ENCODE measurements around the gene GBF1. TPM values are rescaled to one million over a fixed set of nuclear protein-coding genes. Genes with fewer than 3 reads are reported as not detected.
A peak's percentile ranks its signal among the peaks of the same experiment; 100 is the strongest.

The GBF1 gene
- total and polyA plus RNA-seq, 10 of the 15 experiments (the other 5 are each of a cell fraction or from before 2014, with no cell fraction given): 0.82 to 42.0 (median 21.8) TPM

GRCh38 chr10:102229810-102230263 lies 15.5 kb upstream of the GBF1 start:
- in situ Hi-C loops (cut with MboI): loop anchor here (5.0 kb wide), 2 partner anchors 122 to 177 kb away; no protein-coding TSS in a partner anchor
- DNase-seq (ENCODE audit: low read depth, low spot score): peak; percentile 33
- Histone ChIP-seq H3K9me3 (replicated peaks; ENCODE audit: control insufficient read depth, insufficient read depth, low read length) (no peaks in the 10 kb centered on the region), H4K20me1 (ENCODE audit: control insufficient read depth, insufficient read depth) (no peaks in the 10 kb centered on the region), H3K27ac (ENCODE audit: control insufficient read depth, insufficient read depth) (no peak overlapping the region), H2AFZ (ENCODE audit: control insufficient read depth, low read depth, low read length) (peak overlapping the region; percentile 87), H3K4me1 (ENCODE audit: control insufficient read depth, insufficient read depth, low read length) (peaks cover 15% of the 10 kb centered on the region), H3K4me3 (peak overlapping the region; percentile 64; the same call in 1 of the 2 replicates), H3K4me2 (ENCODE audit: control insufficient read depth, insufficient read depth) (peak overlapping the region; percentile 89), H3K36me3 (ENCODE audit: control insufficient read depth in 2 of 2, insufficient read depth in 2 of 2, low read length in 1 of 2) (no peaks in the 10 kb centered on the region), H3K27me3 (replicated peaks in 1 of 2; ENCODE audit: control insufficient read depth in 2 of 2, insufficient read depth in 2 of 2, low read length in 1 of 2) (peaks cover 7 to 11% of the 10 kb centered on the region in 2 experiments), H3K9ac (ENCODE audit: control insufficient read depth, insufficient read depth, low read length) (no peak overlapping the region; the same call in 1 of the 2 replicates), H3K79me2 (ENCODE audit: control insufficient read depth, insufficient read depth, low read length) (no peaks in the 10 kb centered on the region)
- intact Hi-C loops (cut with micrococcal nuclease; ENCODE audit: unreplicated experiment): loop anchor here (2.0 to 5.0 kb wide), 4 partner anchors 61 to 352 kb away; no protein-coding TSS in a partner anchor
- no TSS peak for BruUV-seq (replicated peaks)
- FAIRE-seq: peak; percentile 99
- peak; percentile 81 for ATAC-seq
- ChIA-PET SMC1A (ENCODE audit: uncharacterized antibody, unreplicated experiment) (interaction anchor here (0.6 to 12.2 kb wide), 26 partner anchors 9 to 354 kb away, joined by 3 to 231 read pairs (median 5); partner anchors contain the start of genes ACTR1A, CUEDC2, GBF1 and PITX3), POLR2A (interaction anchor here (0.9 to 1.4 kb wide), 7 partner anchors 9 to 232 kb away, joined by 3 to 4 read pairs (median 3); partner anchors contain the start of gene C10orf95), CTCF (interaction anchor here (0.6 to 15.4 kb wide), 65 partner anchors 9 to 458 kb away, joined by 3 to 632 read pairs (median 5); partner anchors contain the start of genes C10orf95, CUEDC2, FBXL15 and GBF1), RAD21 (ENCODE audit: unreplicated experiment) (interaction anchor here (0.8 to 13.1 kb wide), 34 partner anchors 9 to 367 kb away, joined by 3 to 256 read pairs (median 6); partner anchors contain the start of genes ACTR1A, C10orf95, FBXL15 and GBF1)
- WGBS (ENCODE audit: insufficient coverage, insufficient replicate concordance, low lambda C conversion rate, missing lambda C conversion rate): under 1% methylated on average over 24 of the region's 24 CpGs
- 0 out of 3 replicates have a peak, but pooled peaks have one; percentile 55 for TF ChIP-seq POU2F2 (IDR thresholded peaks at IDR 0.05; ENCODE audit: borderline replicate concordance, low read depth, low read length)
- TF ChIP-seq YY1 (IDR thresholded peaks at IDR 0.05; ENCODE audit: low read depth, low read length): peak; percentile 60; the same call in 1 of the 2 replicates
- 0 out of 2 replicates have a peak, but pooled peaks have one; percentile 18 for TF ChIP-seq GATAD2B (conservative IDR thresholded peaks at IDR 0.05; ENCODE audit: low read depth)
- TF ChIP-seq RELA (IDR thresholded peaks at IDR 0.05; ENCODE audit: borderline replicate concordance, partially characterized antibody): peak; percentile 53
- 0 out of 2 replicates have a peak, but pooled peaks have one; percentile 27 for TF ChIP-seq MLLT1 (IDR thresholded peaks at IDR 0.05)
- TF ChIP-seq TCF3 (IDR thresholded peaks at IDR 0.05; ENCODE audit: borderline replicate concordance, insufficient read depth, low read depth, low read length): 0 out of 2 replicates have a peak, but pooled peaks have one; percentile 18
- TF ChIP-seq BHLHE40 (IDR thresholded peaks at IDR 0.05; ENCODE audit: borderline replicate concordance in 1 of 2, low read depth in 2 of 2, low read length in 1 of 2): peak in 1 of 2 experiments; percentile 37; a peak in 2 of 4 replicates
- TF ChIP-seq RAD21 (IDR thresholded peaks at IDR 0.05; ENCODE audit: insufficient read depth, low read depth, low read length): peak; percentile 96
- peak in 1 of 2 experiments; percentile 52; a peak in 1 of 3 replicates for TF ChIP-seq EGR1 (IDR thresholded peaks at IDR 0.05; ENCODE audit: borderline replicate concordance in 1 of 2, low read depth in 2 of 2, low read length in 2 of 2)
- TF ChIP-seq SUZ12 (IDR thresholded peaks at IDR 0.05; ENCODE audit: unreplicated experiment): no peak
- no peak for TF ChIP-seq ZNF592 (IDR thresholded peaks at IDR 0.05)
- TF ChIP-seq CTCF (IDR thresholded peaks at IDR 0.05 in 2 of 3, conservative IDR thresholded peaks at IDR 0.05 in 1 of 3; ENCODE audit: control insufficient read depth in 2 of 3, extremely low read depth in 1 of 3, insufficient read depth in 1 of 3, low read depth in 3 of 3, low read length in 3 of 3): peak; percentile 97 to 98 (median 98); a peak in 5 of 6 replicates
- TF ChIP-seq ZNF622 (IDR thresholded peaks at IDR 0.05): no peak
- no peak for TF ChIP-seq ASH2L (IDR thresholded peaks at IDR 0.05; ENCODE audit: borderline replicate concordance, low read depth)

Data from GM12878 (cell line).